HEK293T (cell line): ENCODE data around the gene KY.

Experiments
- CTCF ChIA-PET: fragments of 350-600 bp; formaldehyde crosslinking; extraction: SDS; loops from one replicate; lab custom pipeline; 2021; ENCODE audit warnings: antibody characterized with exemption, inconsistent platforms; lab: Yijun Ruan, JAX
- POLR2A ChIA-PET: fragments of 350-600 bp; formaldehyde crosslinking; extraction: SDS; loops from one replicate; lab custom pipeline; 2020; ENCODE audit warnings: antibody characterized with exemption, inconsistent platforms; lab: Yijun Ruan, JAX
- DNase-seq: peaks from one replicate; pipeline ENCODE4 v3.0.0; 2012; ENCODE audit warnings: mixed read lengths; ENCODE audit errors: extremely low spot score
- ARNT ChIP-seq: fragments of 450-650 bp; IDR thresholded peaks from 2 replicates; pipeline ENCODE4 v1.6.1; 2017; ENCODE audit warnings: mild to moderate bottlenecking
- BHLHE40 ChIP-seq: fragments of 450-650 bp; IDR thresholded peaks from 2 replicates; pipeline ENCODE4 v1.6.1; 2016; ENCODE audit warnings: mild to moderate bottlenecking, moderate library complexity, borderline replicate concordance
- CTBP1 ChIP-seq: fragments of 450-650 bp; IDR thresholded peaks from 2 replicates; pipeline ENCODE4 v1.6.1; 2016; ENCODE audit warnings: borderline replicate concordance
- ELF4 ChIP-seq: fragments of 450-650 bp; IDR thresholded peaks from 2 replicates; pipeline ENCODE4 v1.6.1; 2017; ENCODE audit warnings: antibody characterized with exemption
- FOXA1 ChIP-seq: fragments of 450-650 bp; IDR thresholded peaks from 2 replicates; pipeline ENCODE4 v1.6.1; 2016; ENCODE audit warnings: mild to moderate bottlenecking
- FOXK2 ChIP-seq: fragments of 450-650 bp; IDR thresholded peaks from 2 replicates; pipeline ENCODE4 v1.6.1; 2016; ENCODE audit warnings: mild to moderate bottlenecking
- FOXM1 ChIP-seq: fragments of 450-650 bp; IDR thresholded peaks from 2 replicates; pipeline ENCODE4 v1.6.1; 2017; ENCODE audit warnings: mild to moderate bottlenecking, borderline replicate concordance
- HDGF ChIP-seq: fragments of 450-650 bp; IDR thresholded peaks from 2 replicates; pipeline ENCODE4 v1.6.1; 2017; ENCODE audit warnings: antibody characterized with exemption, borderline replicate concordance
- L3MBTL2 ChIP-seq: fragments of 450-650 bp; conservative IDR thresholded peaks from 2 replicates; pipeline ENCODE4 v1.6.1; 2016; ENCODE audit warnings: mild to moderate bottlenecking
- LEF1 ChIP-seq: fragments of 450-650 bp; IDR thresholded peaks from 2 replicates; pipeline ENCODE4 v1.6.1; 2017; ENCODE audit warnings: mild to moderate bottlenecking, borderline replicate concordance
- NFRKB ChIP-seq: fragments of 450-650 bp; IDR thresholded peaks from 2 replicates; pipeline ENCODE4 v1.6.1; 2016; ENCODE audit warnings: mild to moderate bottlenecking, moderate library complexity
- SP1 ChIP-seq: fragments of 450-650 bp; IDR thresholded peaks from 2 replicates; pipeline ENCODE4 v1.6.1; 2017
- SUZ12 ChIP-seq: fragments of 450-650 bp; IDR thresholded peaks from 2 replicates; pipeline ENCODE4 v1.6.1; 2016; ENCODE audit warnings: mild to moderate bottlenecking
- TARDBP ChIP-seq: fragments of 450-650 bp; IDR thresholded peaks from 2 replicates; pipeline ENCODE4 v1.6.1; 2016
- ZNF384 ChIP-seq: fragments of 450-650 bp; IDR thresholded peaks from 2 replicates; pipeline ENCODE4 v1.6.1; 2016
- TF ChIP-seq, protein P1 (sequence below): fragments of 450-650 bp; IDR thresholded peaks from 2 replicates; pipeline ENCODE4 v1.6.1; 2016

Gene KY

DNA sequence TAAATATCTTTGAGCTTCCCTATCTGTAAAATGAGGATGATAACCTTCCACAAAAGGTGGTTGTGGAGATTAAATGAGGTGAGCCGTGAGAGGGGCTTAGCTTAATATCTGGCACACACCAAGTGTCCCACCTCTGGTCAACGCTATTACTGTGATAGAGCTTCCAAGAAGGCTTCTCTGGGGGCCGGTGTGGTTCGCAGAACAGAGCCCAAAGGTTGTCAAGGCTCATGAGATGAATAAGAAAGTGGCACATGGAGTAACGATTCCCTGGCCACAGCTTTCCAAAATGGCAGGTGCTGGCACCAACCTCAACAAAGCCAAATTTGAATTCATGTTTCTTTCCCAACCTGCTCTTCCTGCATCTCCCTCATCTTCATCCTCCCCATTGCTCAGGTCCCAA, 10.4 kb downstream of the KY start:
- DNase-seq = no peak
- TF ChIP-seq ELF4 (no peak), NFRKB (no peak), CTBP1 (no peak), ARNT (no peak)
- CTCF ChIA-PET = interaction anchor here (0.9 to 1.2 kb wide), 2 partner anchors 21 to 40 kb away, joined by 3 to 4 read pairs; no protein-coding TSS in a partner anchor
- POLR2A ChIA-PET = no interaction called here

DNA sequence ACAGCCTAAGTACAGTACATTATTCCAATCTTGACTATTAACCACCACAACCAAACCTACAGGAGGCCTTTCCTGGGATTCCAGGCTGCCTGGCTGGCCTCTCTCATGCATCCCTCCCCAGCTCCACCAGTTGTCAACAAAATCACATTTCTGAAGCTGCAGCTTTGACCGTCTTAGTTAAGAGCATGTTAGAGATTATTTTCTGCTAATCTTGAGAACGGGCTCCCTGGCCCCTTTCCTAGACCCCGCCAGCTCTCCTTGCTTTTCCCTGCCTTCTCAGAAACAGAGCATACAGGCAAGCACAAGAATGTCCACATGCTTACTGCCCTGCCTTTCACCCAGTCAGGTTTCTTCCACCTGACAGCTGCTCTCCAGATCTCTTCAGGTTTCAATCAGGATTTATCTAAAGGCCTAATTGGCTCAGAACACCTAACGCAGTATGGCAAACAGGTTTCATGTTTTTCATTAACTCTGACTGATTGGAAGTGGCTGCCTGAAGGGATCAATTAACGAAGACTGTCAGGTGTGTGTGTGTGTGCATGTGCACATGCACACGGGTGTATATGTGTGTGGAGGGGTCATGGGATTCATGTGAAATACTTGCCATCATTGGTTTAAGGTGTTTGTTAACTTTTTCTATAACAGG, 12.3 kb downstream of the KY start:
- TF ChIP-seq ZNF384 (no peak), SUZ12 (no peak), BHLHE40 (no peak), ARNT (no peak), ELF4 (no peak), TARDBP (no peak), LEF1 (no peak)
- TF ChIP-seq, protein P1, sequence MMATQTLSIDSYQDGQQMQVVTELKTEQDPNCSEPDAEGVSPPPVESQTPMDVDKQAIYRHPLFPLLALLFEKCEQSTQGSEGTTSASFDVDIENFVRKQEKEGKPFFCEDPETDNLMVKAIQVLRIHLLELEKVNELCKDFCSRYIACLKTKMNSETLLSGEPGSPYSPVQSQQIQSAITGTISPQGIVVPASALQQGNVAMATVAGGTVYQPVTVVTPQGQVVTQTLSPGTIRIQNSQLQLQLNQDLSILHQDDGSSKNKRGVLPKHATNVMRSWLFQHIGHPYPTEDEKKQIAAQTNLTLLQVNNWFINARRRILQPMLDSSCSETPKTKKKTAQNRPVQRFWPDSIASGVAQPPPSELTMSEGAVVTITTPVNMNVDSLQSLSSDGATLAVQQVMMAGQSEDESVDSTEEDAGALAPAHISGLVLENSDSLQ = no peak
- CTCF ChIA-PET = interaction anchor here (0.6 to 1.1 kb wide), 4 partner anchors 16 to 1280 kb away, joined by 3 to 6 read pairs (median 4); no protein-coding TSS in a partner anchor
- DNase-seq = no peak
- POLR2A ChIA-PET = no interaction called here

DNA sequence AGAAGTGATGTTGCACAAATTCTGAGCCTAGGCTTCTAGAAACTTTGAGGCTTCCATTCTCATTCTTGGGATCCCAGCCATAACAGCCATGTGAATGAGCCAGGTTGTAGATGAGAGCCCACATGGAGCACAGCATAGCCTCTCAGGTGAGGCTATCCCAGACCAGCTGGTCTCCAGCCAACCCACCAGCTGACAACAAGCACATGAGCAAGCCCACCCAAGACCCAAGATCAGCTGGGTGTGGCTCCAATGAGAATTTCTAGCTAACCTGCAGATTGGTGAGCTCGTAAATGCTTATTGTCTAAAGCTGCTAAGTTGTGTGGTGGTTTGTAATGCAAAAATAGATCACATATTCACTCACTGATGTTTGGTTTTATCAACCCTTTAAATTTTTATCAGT, 14.4 kb downstream of the KY start:
- CTCF ChIA-PET = no interaction called here
- no peak for TF ChIP-seq FOXM1
- TF ChIP-seq, protein P1 = no peak
- no peak for TF ChIP-seq FOXK2
- no peak for TF ChIP-seq BHLHE40
- TF ChIP-seq NFRKB = no peak
- no peak for TF ChIP-seq L3MBTL2
- no peak for TF ChIP-seq LEF1
- TF ChIP-seq ZNF384 = no peak
- TF ChIP-seq SUZ12 = no peak
- TF ChIP-seq ELF4 = no peak
- TF ChIP-seq FOXA1 = no peak
- no peak for TF ChIP-seq ARNT
- TF ChIP-seq TARDBP = no peak
- POLR2A ChIA-PET = no interaction called here
- DNase-seq = no peak

DNA sequence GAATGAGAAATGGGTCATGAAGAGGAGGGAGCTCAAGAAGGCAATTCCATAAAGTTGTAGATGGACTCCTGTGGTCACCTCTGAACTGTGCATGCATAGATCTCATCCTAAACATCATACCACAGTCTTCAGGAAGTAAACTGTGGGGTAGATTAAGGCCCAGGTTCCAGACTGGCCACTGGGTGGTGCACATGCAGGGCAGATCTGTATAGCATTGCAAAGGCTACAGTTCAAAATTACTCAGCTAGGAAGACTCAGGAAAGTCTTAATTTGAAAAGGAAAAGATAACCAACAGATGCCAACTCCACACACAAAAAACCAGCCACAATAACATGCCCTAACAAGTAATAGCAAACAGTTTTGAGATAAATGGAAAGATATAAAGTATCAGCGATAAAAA, 20.3 kb downstream of the KY start:
- ChIA-PET POLR2A (no interaction called here), CTCF (no interaction called here)
- DNase-seq = no peak
- TF ChIP-seq ELF4 (no peak), SP1 (no peak), FOXK2 (no peak), FOXM1 (no peak), SUZ12 (no peak), NFRKB (no peak), ZNF384 (no peak), L3MBTL2 (no peak), LEF1 (no peak), FOXA1 (no peak), TARDBP (no peak), CTBP1 (no peak), HDGF (no peak), ARNT (no peak), BHLHE40 (no peak)
- TF ChIP-seq, protein P1 = no peak

DNA sequence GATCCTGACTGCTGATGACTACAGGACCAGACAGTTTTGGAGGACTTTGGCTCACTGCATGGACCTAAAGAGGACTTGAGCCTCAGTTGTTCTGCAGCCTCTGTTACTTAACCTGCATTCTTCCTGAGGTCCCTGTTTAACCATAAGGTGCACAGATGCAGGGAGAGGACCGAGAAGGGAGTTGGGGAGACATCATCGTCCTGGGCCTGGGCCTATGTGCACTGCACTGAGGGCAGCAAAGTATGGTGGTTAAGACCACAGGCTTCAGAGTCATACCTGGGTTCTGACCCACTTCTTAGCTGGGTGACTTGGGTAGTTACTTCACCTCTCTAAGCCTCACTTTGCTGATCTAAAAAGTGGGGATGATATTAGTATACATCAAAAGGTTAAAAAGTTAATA, 21.9 kb downstream of the KY start:
- ChIA-PET POLR2A (no interaction called here), CTCF (no interaction called here)
- DNase-seq = no peak
- TF ChIP-seq, protein P1 = no peak
- no peak for TF ChIP-seq FOXA1
- no peak for TF ChIP-seq LEF1
- no peak for TF ChIP-seq SP1
- no peak for TF ChIP-seq FOXM1
- no peak for TF ChIP-seq BHLHE40
- TF ChIP-seq TARDBP = no peak
- no peak for TF ChIP-seq NFRKB

DNA sequence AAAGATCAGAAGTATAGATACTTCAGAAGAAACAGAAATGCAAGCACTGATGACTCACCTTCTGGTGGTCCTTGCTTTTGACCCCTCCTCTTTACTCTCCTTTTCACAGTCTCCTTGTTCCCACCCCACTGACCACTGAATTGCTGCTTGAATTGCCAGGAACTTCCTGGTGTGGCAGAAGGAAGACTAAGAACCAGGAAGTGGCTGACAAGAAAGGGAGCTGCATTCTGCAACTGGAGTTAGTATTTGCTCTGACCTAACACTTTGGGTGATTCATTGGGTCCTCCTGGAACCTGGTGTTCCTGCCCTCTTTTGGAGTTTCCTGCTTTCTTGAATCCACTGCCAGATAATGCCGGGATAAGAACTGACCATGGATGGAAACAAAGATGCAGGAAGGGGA, 23.0 kb downstream of the KY start:
- ChIA-PET POLR2A (no interaction called here), CTCF (no interaction called here)
- DNase-seq = no peak
- TF ChIP-seq ELF4 (no peak), ARNT (no peak), FOXM1 (no peak), LEF1 (no peak), ZNF384 (no peak), TARDBP (no peak), HDGF (no peak), SUZ12 (no peak), FOXA1 (no peak), CTBP1 (no peak)
